GM06990 (cell line): Measurements from ENCODE around the gene AHCTF1.

ENCODE experiments used
- DNase-seq: peaks from one replicate; pipeline ENCODE4 v3.0.0-alpha.2; 2011; ENCODE audit not compliant: insufficient read length; ENCODE audit errors: extremely low read depth
- H3K27me3 ChIP-seq: replicated peaks from 2 replicates; pipeline ENCODE4 v1.6.0; 2011; ENCODE audit warnings: low read length; ENCODE audit not compliant: control insufficient read depth, insufficient read depth
- H3K36me3 ChIP-seq: 2 replicates; pipeline ENCODE4 v1.5.1; 2011; ENCODE audit warnings: low read length; ENCODE audit not compliant: control insufficient read depth, insufficient read depth
- H3K4me3 ChIP-seq: replicated peaks from 2 replicates; pipeline ENCODE4 v1.5.1; 2011; ENCODE audit warnings: low read depth, mild to moderate bottlenecking, control low read depth, low read length
- TF ChIP-seq, protein P1 (sequence below): IDR thresholded peaks from 2 replicates; pipeline ENCODE4 v1.5.1; 2011; ENCODE audit warnings: low read length, control low read depth, mild to moderate bottlenecking, inconsistent platforms; ENCODE audit not compliant: insufficient read depth, poor library complexity, severe bottlenecking

AHCTF1 gene, protein sequence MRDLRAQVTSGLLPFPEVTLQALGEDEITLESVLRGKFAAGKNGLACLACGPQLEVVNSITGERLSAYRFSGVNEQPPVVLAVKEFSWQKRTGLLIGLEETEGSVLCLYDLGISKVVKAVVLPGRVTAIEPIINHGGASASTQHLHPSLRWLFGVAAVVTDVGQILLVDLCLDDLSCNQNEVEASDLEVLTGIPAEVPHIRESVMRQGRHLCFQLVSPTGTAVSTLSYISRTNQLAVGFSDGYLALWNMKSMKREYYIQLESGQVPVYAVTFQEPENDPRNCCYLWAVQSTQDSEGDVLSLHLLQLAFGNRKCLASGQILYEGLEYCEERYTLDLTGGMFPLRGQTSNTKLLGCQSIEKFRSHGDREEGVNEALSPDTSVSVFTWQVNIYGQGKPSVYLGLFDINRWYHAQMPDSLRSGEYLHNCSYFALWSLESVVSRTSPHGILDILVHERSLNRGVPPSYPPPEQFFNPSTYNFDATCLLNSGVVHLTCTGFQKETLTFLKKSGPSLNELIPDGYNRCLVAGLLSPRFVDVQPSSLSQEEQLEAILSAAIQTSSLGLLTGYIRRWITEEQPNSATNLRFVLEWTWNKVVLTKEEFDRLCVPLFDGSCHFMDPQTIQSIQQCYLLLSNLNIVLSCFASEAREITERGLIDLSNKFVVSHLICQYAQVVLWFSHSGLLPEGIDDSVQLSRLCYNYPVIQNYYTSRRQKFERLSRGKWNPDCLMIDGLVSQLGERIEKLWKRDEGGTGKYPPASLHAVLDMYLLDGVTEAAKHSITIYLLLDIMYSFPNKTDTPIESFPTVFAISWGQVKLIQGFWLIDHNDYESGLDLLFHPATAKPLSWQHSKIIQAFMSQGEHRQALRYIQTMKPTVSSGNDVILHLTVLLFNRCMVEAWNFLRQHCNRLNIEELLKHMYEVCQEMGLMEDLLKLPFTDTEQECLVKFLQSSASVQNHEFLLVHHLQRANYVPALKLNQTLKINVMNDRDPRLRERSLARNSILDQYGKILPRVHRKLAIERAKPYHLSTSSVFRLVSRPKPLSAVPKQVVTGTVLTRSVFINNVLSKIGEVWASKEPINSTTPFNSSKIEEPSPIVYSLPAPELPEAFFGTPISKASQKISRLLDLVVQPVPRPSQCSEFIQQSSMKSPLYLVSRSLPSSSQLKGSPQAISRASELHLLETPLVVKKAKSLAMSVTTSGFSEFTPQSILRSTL (N-terminal part only)

GRCh38 chr1:246931549-246932365 is at the start of gene AHCTF1:
TSS of gene AHCTF1 (minus strand) at chr1:246931948. CDS start at chr1:246918370, 13,578 bp downstream.
- H3K36me3 ChIP-seq: no peaks in the 10 kb centered on the region; the same call in 1 of the 2 replicates
- peak within 1 kb of the TSS; percentile 94 for H3K4me3 ChIP-seq
- TF ChIP-seq, protein P1, sequence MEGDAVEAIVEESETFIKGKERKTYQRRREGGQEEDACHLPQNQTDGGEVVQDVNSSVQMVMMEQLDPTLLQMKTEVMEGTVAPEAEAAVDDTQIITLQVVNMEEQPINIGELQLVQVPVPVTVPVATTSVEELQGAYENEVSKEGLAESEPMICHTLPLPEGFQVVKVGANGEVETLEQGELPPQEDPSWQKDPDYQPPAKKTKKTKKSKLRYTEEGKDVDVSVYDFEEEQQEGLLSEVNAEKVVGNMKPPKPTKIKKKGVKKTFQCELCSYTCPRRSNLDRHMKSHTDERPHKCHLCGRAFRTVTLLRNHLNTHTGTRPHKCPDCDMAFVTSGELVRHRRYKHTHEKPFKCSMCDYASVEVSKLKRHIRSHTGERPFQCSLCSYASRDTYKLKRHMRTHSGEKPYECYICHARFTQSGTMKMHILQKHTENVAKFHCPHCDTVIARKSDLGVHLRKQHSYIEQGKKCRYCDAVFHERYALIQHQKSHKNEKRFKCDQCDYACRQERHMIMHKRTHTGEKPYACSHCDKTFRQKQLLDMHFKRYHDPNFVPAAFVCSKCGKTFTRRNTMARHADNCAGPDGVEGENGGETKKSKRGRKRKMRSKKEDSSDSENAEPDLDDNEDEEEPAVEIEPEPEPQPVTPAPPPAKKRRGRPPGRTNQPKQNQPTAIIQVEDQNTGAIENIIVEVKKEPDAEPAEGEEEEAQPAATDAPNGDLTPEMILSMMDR: no peak
- DNase-seq: peak; percentile 97
- H3K27me3 ChIP-seq: no peaks in the 10 kb centered on the region

DNA sequence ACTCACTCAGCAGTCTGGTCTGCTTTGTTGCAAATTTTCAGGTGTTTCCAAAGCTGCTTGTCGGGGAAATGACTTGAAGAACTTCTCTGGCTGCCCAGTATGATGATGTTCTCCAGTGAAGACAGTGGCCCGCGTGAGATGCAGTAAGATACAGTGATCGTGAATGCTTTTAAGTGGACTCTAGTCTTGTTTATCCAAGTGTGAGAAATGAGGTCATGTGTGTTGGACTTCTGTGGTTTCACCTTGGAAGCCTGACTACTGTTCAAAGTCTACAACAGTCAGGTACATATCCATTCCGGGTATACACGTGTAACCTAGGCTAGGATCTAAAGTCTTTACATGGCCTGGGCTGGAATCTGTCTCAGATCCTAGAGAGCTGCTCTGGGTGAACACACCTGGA is 47.0 kb upstream of the AHCTF1 start:
- TF ChIP-seq, protein P1: no peak
- DNase-seq: no peak
- Histone ChIP-seq H3K4me3 (no peak overlapping the region), H3K27me3 (no peaks in the 10 kb centered on the region), H3K36me3 (no peaks in the 10 kb centered on the region)

DNA sequence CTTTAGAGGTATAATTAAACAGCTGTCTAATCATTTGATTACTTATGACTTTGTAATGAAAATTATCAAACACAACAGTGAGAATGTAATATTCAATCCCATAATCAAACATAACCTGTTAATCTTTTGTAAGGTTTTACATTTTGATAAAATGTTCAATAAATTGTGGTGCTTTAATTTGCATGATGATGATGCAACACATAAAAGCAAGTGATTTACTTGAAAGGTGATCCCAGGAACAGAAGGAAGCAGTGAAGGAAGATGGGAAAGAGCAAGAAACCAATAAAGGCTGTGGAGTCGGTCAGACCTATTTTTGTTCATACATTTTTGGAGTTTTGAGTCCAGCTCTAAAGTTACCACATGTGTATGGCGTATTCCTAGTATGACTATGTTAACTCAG is 46.5 kb upstream of the AHCTF1 start:
- H3K36me3 ChIP-seq: no peaks in the 10 kb centered on the region
- H3K27me3 ChIP-seq: no peaks in the 10 kb centered on the region
- no peak for DNase-seq
- TF ChIP-seq, protein P1: no peak
- no peak overlapping the region for H3K4me3 ChIP-seq

- Histone ChIP-seq H3K36me3 (no peaks in the 10 kb centered on the region), H3K27me3 (no peaks in the 10 kb centered on the region), H3K4me3 (no peak overlapping the region)
- DNase-seq: no peak
- TF ChIP-seq, protein P1: no peak
These were observed 40.2 kb upstream of the AHCTF1 start for GRCh38 chr1:246971969-246972368.
